Spleen (tissue), 11 donors: ENCODE results near the gene GINS2. TPM values are rescaled to one million over a fixed set of nuclear protein-coding genes. Genes with fewer than 3 reads are reported as not detected.

Experiments used
- DNase-seq: peaks from one replicate; pipeline ENCODE4 v3.0.0-alpha.2; 2020
- H3K27ac ChIP-seq, 8 donors: fragments of 200-600 bp; sonication (generic) in 7 of 8; 1 replicate in 4 of 8; 2 replicates in 4 of 8; pipeline versions ENCODE4 v1.5.0 to v1.8.0; 2016 to 2021; ENCODE audit warnings: inconsistent platforms in 4 of 8, mild to moderate bottlenecking in 4 of 8, moderate library complexity in 1 of 8
- H3K27me3 ChIP-seq, 7 donors: fragments of 200-600 bp; sonication (generic) in 6 of 7; replicated peaks in 1 of 7; 1 replicate in 4 of 7; 2 replicates in 3 of 7; pipeline versions ENCODE4 v1.5.0 to v1.8.0; 2016 to 2021; ENCODE audit warnings: inconsistent platforms in 3 of 7, mild to moderate bottlenecking in 1 of 7
- H3K36me3 ChIP-seq, 6 donors: fragments of 200-600 bp; sonication (generic) in 5 of 6; 1 replicate in 4 of 6; 2 replicates in 2 of 6; pipeline versions ENCODE4 v1.5.0 to v1.8.0; 2016 to 2021; ENCODE audit warnings: inconsistent platforms in 2 of 6
- H3K4me1 ChIP-seq, 6 donors: fragments of 200-600 bp; sonication (generic) in 5 of 6; 1 replicate in 3 of 6; 2 replicates in 3 of 6; pipeline versions ENCODE4 v1.5.0 to v1.8.0; 2016 to 2021; ENCODE audit warnings: inconsistent platforms in 3 of 6
- H3K4me3 ChIP-seq, 8 donors: fragments of 200-600 bp; sonication (generic) in 7 of 8; 1 replicate in 4 of 8; 2 replicates in 4 of 8; pipeline versions ENCODE4 v1.5.0 to v1.8.0; 2016 to 2021; ENCODE audit warnings: inconsistent platforms in 4 of 8, mild to moderate bottlenecking in 4 of 8, moderate library complexity in 2 of 8
- H3K9me3 ChIP-seq, 8 donors: fragments of 200-600 bp; sonication (generic) in 7 of 8; 1 replicate in 4 of 8; 2 replicates in 4 of 8; pipeline versions ENCODE4 v1.5.0 to v1.8.0; 2016 to 2021; ENCODE audit warnings: inconsistent platforms in 4 of 8
- CTCF ChIP-seq, 11 experiments: fragments of 200-600 bp in 7 of 11; fragments of 450-650 bp in 4 of 11; sonication (generic) in 4 of 11; IDR thresholded peaks in 8 of 11; conservative IDR thresholded peaks in 3 of 11; 1 replicate in 7 of 11; 2 replicates in 4 of 11; pipeline versions ENCODE4 v1.4.0 to v1.8.0; 2016 to 2021; ENCODE audit warnings: antibody characterized with exemption in 11 of 11, inconsistent platforms in 4 of 11, mild to moderate bottlenecking in 1 of 11
- POLR2A ChIP-seq, 3 donors: fragments of 450-650 bp; IDR thresholded peaks; one replicate each; pipeline ENCODE4 v1.5.1; 2017; ENCODE audit warnings: antibody characterized with exemption in 3 of 3, mild to moderate bottlenecking in 1 of 3
- POLR2AphosphoS5 ChIP-seq, 3 donors: sonication (generic); formaldehyde crosslinking; IDR thresholded peaks; one replicate each; pipeline ENCODE4 v1.5.1; 2017; ENCODE audit warnings: antibody characterized with exemption in 3 of 3
- WGBS, 5 donors: extraction: QIAGEN DNeasy Blood & Tissue Kit in 3 of 5; methylation state at CpG; one replicate each; pipeline versions ENCODE4 v1.1.5 to v1.1.7; 2013 to 2018; 5-methylcytosine and 5-hydroxymethylcytosine counted together
- intact Hi-C: fragments of 100-400 bp; cut with DNase I; formaldehyde crosslinking; loops from one replicate; pipeline ENCODE4 v1.15.0; 2023; ENCODE audit warnings: low total_unique reads
- polyA plus RNA-seq, 3 donors: library from polyadenylated mRNA; stranded (reverse); fragments of 200-250 nt; gene quantifications; one replicate each; pipeline ENCODE4 v1.2.1, GENCODE V29; 2013
- total RNA-seq, 7 donors: library from RNA; depleted of rRNA in 3 of 7; stranded (reverse); fragments of >200 nt in 3 of 7; fragmentation: NEBNext Ultra II Directional in 4 of 7; extraction: Animal tissue kit (Norgen Biotek cat#: 25700) in 4 of 7; gene quantifications; one replicate each; pipeline versions ENCODE4 v1.1.0 to v1.2.1, GENCODE V29; 2016 to 2021
- donor health status: healthy with polysubstance abuse.
- donor health status: DM: no; HTN: no; CAD: no; lungs with moderate emphysema.
- donor health status: DM: no; HTN: no; CAD: no.
- donor health status: Bipolar disorder and iron deficiency.
- donor health status: healthy.
- donor health status: DM: no; HTN: no; CAD: no.
- donor health status: DM: yes; HTN: yes; CAD: no.

Gene GINS2
- total and polyA plus RNA-seq, 10 donors: 1.0 to 7.0 (median 2.3) TPM

- peaks cover 0 to 32% (median 0%) of the 10 kb centered on the region in 7 donors for H3K27me3 ChIP-seq
- peak overlapping the region in 1 of 8 donors; percentile 28 for H3K27ac ChIP-seq
- no peaks in the 10 kb centered on the region for H3K36me3 ChIP-seq
- 43 to 49% (median 48%) methylated on average over 27 of the region's 27 CpGs for WGBS, 5 donors
- intact Hi-C loops: no loop called here
- peak; percentile 78 for DNase-seq
- H3K9me3 ChIP-seq: no peaks in the 10 kb centered on the region
- H3K4me3 ChIP-seq: peak overlapping the region in 7 of 8 donors; percentile 74 to 87 (median 82)
- peaks cover 2 to 27% (median 20%) of the 10 kb centered on the region in 6 donors for H3K4me1 ChIP-seq
- TF ChIP-seq POLR2AphosphoS5 (IDR thresholded peaks at IDR 0.05) (no peak), POLR2A (IDR thresholded peaks at IDR 0.05) (no peak), CTCF (IDR thresholded peaks at IDR 0.05 in 8 of 11, conservative IDR thresholded peaks at IDR 0.05 in 3 of 11) (no peak)
Measured at GRCh38 chr16:85689285-85689949, 663 bp upstream of the GINS2 start.

DNA sequence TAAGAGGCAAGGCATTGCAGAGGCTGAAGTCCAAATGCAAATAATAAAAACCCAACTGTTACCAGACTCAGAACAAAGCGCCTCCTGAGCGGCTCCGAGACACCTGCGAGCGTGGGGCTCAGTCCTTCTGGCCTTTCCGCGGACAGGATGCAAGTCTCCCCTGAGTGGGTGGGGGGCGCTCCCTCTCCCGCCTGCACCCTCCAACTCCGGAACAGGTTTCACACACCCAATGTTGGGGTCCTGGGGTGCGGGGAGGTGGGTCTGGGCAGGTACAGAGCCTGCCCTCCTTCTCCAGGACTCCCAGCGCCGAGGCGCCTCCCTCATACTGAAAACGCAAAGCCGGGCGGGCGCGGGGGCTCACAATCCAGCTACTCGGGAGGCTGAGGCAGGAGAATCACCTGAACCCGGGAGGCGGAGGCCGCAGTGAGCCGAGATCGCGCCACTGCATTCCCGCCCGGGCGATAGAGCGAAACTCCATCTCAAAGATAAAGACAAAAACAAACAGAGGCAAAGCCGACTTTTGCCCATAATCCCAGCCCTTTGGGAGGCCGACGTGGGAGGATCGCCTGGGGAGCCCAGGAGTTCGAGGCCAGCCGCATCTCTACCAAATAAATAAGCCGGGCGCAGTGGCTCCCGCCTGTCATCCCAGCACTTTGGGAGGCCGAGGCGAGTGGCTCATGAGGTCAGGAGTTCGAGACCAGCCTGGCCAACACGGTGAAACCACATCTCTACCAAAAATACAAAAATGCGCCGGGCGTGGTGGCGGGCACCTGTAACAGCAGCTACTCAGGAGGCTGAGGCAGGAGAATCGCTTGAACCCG, 893 bp downstream of the GINS2 start:
- Histone ChIP-seq H3K27ac (no peak overlapping the region), H3K4me3 (peak overlapping the region in 7 of 8 donors; percentile 74 to 87 (median 82)), H3K36me3 (no peaks in the 10 kb centered on the region), H3K9me3 (no peaks in the 10 kb centered on the region), H3K4me1 (peaks cover 2 to 27% (median 20%) of the 10 kb centered on the region in 6 donors), H3K27me3 (peaks cover 0 to 32% (median 0%) of the 10 kb centered on the region in 7 donors)
- TF ChIP-seq POLR2A (IDR thresholded peaks at IDR 0.05) (no peak), POLR2AphosphoS5 (IDR thresholded peaks at IDR 0.05) (no peak), CTCF (IDR thresholded peaks at IDR 0.05 in 8 of 11, conservative IDR thresholded peaks at IDR 0.05 in 3 of 11) (no peak)
- peak; percentile 77 for DNase-seq
- intact Hi-C loops: no loop called here
- WGBS, 5 donors: 76 to 85% (median 82%) methylated on average over 48 to 49 of the region's 49 CpGs

DNA sequence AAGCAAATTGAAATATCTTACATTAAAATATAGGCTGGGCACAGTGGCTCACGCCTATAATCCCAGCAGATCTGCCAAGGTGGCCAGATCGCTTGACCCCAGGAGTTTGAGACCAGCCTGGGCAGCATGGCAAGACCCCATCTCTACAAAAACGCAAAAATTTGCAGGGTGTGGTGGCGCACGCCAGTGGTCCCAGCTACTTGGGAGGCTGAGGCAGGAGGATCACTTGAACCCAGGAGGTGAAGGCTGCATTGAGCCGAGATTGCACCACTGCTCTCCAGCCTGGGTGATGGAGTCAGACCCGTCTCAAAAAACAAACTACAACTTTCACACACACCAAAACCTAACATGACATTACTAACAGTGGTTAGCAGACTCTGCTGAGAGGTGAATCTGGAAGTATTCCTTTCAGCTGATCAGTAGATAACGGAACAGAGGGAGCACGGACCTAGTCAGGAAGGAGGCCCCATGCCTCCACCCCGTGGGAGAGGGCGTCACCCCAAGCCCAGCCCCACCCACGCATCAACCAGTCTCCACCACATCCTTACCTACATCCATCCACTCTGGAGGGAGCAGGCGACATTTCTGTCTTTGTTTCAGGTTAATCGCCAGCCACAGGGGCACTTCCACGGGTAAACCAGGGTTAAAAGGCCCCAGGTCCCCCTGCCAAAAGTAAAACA, 1.7 kb downstream of the GINS2 start:
- DNase-seq: peak; percentile 54
- Histone ChIP-seq H3K4me1 (peaks cover 2 to 27% (median 20%) of the 10 kb centered on the region in 6 donors), H3K4me3 (no peak overlapping the region), H3K27ac (no peak overlapping the region), H3K36me3 (no peaks in the 10 kb centered on the region), H3K9me3 (no peaks in the 10 kb centered on the region), H3K27me3 (peaks cover 0 to 32% (median 0%) of the 10 kb centered on the region in 7 donors)
- WGBS, 5 donors: 70 to 84% (median 78%) methylated on average over 15 of the region's 15 CpGs
- intact Hi-C loops: no loop called here
- TF ChIP-seq POLR2A (IDR thresholded peaks at IDR 0.05) (no peak), CTCF (IDR thresholded peaks at IDR 0.05 in 8 of 11, conservative IDR thresholded peaks at IDR 0.05 in 3 of 11) (no peak), POLR2AphosphoS5 (IDR thresholded peaks at IDR 0.05) (no peak)
